NCI-H2227 (cell line): Measurements from ENCODE around the gene NFKB2.
A peak's percentile ranks its signal among the peaks of the same experiment; 100 is the strongest.

Source experiments
- DNase-seq: peaks from one replicate; lab custom pipeline; 2025; ENCODE audit not compliant: unreplicated experiment; lab: John Stamatoyannopoulos, UW

The NFKB2 gene

DNA sequence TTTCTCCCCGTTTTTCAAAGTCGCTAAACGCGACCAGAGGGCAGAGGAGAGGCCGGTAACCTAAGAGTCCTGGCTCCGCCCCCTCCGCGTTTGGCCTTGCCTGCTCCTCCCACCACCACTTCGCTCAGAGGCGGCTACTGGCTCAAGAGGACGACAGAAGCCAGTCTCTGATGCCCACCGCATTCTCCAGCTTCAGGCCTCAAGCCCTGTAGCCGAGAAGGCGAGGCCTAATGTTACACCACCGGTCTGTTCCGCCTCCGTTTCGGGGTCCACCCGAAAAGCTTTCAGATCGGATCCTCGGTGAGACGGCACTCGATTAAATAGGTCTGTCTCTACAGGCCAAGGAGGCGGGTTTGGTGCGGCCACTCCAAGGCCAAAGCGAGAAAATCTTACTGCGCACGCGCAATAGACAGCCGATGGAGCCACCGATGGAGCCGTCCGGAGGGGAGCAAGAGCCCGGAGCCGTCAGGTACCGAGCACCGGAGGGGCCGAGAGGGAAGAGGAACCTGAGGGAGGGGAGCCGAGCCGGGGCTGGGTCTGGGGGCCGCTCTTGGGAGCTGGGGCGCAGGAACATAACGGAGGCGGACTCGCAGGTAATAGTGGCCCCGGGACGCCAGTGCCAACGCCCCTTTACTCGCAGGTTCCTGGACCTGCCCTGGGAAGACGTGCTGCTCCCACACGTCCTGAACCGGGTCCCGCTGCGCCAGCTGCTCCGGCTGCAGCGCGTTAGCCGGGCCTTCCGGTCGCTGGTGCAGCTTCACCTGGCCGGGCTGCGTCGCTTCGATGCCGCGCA lies 25.4 kb downstream of the NFKB2 start, which contains the start of gene FBXL15:
TSS of gene FBXL15 (plus strand) at position 123 of the 793 bp plus-strand sequence. CDS start at position 417, 294 bp downstream.
- peak; percentile 97 for DNase-seq

DNA sequence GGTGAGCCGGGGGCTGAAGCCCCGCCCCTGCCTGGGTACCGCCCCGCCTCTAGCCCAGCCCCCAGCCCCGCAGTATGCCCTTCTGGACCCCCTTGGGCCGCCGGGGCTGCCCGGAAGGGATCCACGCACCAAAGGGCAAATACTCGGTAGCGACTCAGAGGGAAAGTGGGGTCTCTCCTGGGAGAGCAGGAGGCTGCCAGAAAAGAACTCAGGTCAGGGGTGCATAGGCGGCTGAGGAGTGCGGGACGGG lies 25.9 kb downstream of the NFKB2 start:
- DNase-seq, result no peak

DNA sequence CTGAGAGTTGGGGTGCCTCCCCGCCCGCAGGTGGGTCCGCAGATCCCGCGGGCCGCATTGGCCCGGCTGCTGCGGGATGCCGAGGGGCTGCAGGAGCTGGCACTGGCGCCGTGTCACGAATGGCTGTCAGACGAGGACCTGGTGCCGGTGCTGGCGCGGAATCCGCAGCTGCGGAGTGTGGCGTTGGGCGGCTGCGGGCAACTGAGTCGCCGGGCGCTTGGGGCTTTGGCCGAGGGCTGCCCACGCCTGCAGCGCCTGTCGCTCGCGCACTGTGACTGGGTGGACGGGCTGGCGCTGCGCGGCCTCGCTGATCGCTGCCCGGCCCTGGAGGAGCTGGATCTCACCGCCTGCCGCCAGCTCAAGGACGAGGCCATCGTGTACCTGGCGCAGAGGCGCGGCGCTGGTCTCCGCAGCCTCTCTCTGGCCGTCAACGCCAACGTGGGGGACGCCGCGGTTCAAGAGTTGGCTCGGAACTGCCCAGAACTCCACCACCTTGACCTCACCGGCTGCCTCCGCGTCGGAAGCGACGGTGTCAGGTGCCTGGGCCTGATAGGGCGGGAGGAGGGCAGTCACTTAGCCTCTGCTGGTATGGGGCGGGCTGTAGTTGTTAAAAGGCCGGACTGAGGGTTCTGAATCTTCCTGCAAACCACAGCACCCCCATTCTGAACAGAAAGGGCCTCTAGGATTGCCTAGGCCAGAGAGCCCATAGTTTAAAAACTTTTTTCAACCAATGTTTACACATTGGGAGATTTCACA lies 26.4 kb downstream of the NFKB2 start:
- DNase-seq, result no peak

DNA sequence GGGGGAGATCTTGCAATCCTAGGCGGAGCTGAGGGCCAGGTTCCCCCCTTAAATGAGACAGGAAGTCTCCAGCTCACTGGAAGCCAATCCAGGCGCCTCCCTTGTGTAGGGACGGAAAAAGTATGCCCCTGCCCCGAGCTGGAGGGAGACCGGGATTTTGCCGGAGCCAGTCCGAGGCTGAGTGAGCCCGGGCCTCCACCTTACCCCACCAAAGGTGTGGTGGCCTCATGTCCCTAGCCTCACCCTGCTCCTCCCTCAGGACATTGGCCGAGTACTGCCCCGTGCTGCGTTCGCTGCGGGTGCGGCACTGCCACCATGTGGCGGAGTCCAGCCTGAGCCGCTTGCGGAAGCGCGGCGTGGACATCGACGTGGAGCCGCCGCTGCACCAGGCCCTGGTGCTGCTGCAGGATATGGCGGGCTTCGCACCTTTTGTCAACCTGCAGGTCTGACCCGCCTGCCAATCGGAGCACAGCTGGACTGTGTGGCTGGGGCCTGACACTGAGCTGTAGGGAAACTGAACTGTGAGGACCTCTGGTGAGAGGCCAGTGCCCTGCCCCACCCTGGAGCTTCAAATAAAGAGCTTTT lies 27.1 kb downstream of the NFKB2 start:
- peak; percentile 71 for DNase-seq

DNA sequence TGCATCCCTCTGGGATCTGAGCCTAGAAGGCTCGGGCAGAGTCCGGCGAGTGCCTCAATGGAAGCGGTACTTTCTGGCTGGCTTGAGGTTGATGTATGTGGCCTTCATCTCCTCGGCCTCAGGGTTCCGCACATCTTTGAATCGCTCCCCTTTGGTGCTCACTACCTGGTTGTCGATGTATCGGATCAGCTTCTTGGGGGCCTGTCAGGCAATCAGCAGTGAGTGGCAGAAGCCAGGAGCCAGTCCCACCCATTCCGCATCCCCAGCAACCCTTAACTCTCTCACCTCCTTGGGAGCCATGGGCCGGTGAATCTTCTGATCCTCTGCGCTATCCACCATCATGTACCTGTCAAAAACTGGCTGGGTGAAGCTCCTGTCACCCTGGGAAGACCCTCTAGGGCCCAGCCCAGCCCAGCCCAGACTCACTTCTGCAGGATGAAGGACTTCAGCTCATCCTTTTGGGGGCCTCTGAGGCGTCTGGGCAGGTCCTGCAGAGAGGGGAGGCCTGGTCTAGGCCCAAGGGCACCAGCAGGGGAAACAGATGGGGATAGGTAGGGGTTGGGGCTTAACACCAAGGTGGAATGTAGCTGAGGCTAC lies 28.0 kb downstream of the NFKB2 start:
- DNase-seq, result no peak

DNA sequence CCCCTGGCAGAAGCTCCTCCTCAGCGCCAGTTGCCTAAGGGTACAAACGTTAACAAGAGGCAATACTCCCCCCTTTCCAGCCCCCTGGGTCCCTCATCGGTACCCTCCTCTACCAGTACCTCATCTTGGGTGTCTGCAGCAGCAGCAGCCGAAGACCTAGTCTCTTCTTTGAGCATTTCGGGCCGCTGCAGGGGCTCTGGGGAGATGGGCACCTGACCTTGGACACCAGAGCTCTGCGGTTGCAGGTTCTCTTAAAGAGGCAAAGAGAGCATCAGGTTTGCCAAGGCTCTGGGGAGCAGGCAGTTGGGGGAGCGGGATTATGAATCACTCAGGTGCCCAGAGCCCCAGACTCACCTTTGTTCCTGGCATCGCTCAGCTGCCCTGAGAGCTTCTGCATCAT lies 28.6 kb downstream of the NFKB2 start:
- DNase-seq, result no peak

DNA sequence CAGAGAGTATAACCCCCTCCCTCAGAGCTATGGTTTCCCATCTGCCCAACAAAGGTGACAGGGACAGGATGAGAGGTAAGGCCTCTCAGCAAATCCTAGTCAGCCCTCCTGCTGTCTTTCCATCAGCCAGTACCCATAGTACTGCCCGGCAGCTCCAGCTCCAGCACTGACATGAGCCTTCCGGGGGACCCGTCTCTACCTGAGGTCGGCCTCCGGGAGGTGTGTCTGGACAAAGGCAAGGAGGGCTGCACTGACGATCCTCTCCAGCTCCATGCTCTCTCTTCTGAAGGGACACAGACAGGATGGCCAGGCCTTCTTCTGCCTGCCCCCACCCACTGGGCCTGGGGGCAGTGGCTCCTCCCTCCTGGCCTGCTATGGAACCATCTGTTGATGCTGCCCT lies 29.4 kb downstream of the NFKB2 start:
- DNase-seq, result no peak

DNA sequence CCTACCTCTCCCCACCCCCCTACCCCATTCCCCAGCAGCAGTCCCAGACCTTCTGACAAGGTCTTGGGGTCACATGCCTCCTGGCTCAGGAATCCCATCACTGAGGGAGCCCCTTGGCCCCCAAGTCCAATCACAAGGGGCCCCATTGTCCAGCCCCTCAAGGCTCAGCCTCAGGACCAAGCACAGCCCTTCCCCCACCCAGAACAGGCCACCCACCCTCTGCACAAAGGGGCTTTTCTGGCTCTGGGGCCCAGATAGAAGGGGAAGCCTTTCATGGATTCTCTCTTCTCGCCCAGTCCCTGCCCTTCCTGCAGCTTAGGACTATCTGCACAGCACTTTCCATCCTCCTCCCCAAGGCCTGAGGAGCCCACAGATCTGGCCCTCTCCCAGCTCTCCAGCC lies 29.9 kb downstream of the NFKB2 start:
- DNase-seq, result no peak

DNA sequence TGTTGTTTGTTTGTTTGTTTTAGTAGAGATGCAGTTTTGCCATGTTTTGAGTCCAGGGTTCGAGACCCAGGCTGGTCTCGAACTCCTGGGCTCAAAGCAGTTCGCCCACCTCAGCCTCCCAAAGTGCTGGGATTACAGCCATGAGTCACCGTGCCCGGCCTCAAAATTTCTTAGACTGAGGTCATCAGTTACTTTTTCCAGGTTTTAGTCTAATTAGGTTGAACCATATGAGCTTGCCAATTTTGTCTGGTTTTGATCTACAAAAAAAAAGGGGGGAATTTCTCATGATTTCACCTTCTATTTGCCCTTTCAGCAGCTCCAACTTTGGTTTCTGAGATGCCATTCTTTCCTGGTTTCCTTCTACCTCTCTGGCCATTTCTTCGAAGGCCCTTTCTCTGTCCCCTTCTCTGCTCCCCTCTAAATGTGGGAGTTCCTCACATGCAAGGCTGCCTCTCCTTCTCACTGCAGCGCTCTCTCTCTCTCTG lies 31.3 kb downstream of the NFKB2 start:
- no peak for DNase-seq

DNA sequence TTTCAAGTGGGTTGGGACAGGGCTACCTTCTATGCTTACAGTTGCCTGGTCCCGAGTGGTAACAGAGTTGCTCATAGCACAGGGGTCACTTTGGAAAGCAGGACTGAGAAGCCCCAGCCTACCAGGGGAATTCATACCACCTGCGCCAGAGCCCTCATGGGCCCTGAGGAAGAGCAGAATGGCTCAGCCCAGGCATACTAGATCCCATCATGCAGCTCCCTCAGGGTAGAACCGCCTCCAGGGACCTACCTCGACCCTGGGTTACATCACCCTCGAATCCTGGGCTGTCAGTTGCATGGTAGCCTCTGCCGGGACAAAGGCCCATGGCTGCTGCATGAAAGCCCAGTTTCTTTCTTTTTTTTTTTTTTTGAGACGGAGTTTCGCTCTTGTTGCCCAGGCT lies 34.0 kb downstream of the NFKB2 start:
- DNase-seq, result no peak

DNA sequence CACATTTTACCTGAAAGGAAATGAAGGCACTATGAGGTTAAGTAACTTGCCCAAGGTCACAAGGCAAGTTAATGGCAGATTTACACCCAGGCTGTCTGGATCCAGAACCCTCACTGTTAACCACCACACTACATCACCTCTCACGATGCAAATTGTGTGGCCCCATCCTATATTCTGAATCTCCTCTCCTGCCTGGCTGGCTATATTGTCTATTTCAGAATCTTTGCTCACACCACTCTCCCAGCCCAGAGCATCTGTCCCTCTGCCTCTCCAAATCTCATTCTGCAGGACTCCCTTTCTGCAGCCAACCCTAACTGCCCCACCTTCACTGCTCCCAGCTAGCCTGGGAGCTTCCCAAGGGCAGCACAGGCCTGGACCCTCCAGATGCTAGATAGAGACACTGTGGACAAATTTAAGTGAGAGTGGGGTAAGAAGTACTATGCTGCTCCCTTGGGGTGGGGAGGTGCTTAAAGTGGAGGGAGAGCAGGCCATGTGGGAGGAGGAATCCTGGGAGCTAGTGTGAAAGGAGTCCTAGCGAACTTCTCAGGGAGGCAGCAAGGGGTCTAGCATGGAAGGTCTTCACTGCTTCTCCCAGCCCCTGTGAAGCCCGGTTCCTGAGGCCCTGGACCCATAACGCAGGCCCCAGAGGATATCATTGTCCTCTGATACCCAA lies 36.1 kb downstream of the NFKB2 start:
- DNase-seq, result no peak

DNA sequence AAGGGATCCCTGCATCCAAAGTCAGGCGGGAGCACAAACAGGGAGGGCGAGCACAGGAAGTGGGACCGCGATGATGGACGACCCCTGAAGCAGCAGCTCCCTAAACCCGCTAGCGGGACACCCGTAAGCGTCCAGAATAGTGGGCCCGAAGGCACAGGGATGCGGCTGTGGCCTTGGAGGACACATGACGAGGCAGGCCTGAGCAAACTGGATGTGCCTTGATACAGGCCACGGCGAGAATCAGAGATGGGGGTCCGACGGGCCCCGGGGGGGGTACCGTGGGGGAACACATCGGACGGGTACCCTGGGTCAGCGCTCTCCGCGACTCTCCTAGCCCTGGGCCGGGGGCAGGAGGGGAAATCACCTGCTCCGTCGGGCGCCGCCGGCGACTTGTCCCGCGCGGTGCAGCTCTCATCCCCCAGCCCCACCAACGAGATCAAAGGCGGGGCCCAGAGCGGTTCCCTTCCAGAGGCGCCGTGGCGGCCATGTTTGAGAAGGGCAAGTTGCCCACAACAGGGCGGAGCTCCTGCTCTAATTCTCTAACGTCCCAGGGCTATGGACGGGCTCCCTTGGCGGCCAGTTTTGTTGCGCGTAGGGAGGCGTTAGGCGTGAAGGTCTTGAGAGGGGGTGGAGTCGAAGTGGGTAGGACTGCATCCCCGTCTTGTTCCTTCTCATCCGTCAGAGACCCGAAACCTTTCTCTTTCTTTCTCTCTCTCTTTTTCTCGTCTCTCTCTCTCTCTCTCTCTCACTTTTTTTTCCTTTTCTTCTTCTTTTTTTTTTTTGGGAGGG lies 36.9 kb downstream of the NFKB2 start, which contains the start of gene CUEDC2:
TSS of gene CUEDC2 (minus strand) at position 413 of the 789 bp plus-strand sequence. CDS start 7,386 bp downstream, outside the sequence.
- DNase-seq, result peak; percentile 97

DNA sequence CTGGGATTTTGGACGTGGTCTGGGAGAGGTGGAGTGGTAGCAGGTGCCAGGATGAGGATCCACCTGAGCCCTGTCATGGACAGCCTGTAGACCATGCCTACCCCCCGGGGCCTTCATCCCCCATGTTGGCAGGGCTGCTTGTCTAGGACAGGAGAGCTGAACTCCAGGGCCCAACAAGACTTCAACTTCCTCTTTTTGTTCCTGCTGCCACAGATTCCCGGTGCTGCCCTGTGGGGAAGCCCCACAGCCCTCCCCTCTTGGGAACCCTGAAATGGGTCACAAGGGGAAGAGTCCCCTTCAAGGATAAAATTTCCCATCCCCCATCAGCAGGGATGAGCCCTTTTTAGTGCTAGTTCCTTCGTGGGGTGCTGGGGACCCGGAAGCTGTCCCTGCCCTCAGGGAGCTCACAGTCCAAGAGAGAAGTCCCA lies 38.1 kb downstream of the NFKB2 start:
- DNase-seq, result no peak

DNA sequence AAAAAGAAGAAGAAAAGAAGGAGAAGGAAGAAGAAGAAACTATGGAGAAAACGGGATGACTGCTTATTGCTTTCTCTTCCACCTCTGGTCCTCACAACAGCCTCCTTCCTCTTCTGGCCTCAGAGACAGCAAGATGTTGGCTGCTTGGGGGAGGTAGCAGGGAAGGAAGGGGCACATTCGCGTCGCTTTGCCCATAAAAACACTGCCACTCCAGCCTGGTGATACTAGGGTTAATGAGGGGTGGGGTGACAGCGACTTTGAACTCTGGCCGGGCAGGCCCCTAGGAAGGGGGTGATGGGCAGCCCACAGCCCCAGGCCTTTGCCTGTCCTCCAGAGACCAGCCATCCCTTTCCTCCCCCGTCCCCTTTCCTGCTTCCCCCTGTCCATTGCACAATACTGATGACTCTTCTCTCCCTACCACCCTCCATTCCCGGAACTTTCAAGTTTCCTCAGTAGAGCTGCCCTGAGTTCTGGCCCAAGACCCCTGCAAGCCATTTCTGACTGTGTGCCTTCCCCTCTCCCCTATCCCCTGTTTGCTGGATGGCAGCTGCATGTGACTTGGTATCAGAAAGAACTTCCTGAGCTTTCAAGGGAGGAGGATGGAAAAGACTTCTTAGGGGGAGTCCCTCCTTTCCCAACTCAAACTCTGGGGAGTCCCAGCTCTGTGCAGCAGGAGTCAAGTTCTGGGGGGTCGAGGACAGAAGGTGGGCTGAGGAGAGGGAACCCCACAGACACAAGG lies 39.1 kb downstream of the NFKB2 start:
- no peak for DNase-seq

DNA sequence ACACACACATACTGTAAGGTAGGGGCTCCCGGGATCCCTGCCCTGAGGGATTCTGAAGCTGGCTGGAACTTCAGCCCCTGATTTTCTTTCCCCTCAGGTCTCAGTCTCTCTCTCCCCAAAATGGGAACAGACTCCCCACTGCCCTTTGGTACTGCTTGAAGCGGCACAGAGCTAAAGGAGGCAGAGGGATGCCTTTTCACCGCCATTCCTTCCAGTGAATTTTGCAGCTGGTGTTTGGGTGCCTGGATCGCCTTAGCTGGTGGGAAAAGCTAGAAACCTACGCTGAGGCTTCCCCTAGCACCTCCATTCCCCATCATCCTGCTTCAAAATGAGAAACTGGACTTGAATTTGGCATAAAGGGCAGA lies 39.6 kb downstream of the NFKB2 start:
- no peak for DNase-seq

DNA sequence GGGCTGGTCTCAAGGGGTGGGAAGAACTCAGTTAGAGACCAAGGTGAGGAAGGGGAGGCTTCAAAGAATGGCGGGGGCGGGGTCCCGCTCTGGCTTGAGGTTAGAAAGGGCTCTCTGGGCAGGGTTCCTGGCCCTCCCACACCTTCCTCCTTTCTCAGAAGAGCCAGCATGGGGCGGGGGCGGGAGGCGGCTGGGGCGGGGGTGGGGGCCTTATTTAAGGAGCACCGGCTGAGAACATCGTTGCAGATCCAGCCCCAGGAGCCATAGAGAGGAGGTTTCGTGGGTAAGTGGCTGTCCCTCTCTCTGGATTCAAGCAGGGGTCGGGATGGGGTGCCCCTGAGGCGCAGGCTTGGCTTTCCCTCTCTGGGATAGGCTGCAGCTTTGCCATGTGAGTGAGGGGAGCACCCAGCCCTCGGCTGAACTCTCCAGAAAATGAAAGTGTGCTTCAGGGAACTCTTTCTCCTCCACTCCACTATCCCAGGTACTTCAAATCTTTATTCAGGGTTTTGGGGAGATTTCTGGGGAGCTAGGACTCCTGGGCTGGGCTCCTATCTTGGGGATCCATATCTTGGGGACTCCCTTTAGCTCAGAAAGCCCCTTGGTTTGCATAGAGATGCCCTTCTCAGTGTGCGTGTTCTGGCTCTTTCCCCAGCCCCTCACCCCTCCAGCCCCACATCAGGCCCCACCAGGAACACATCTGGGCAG lies 40.2 kb downstream of the NFKB2 start:
- no peak for DNase-seq

DNA sequence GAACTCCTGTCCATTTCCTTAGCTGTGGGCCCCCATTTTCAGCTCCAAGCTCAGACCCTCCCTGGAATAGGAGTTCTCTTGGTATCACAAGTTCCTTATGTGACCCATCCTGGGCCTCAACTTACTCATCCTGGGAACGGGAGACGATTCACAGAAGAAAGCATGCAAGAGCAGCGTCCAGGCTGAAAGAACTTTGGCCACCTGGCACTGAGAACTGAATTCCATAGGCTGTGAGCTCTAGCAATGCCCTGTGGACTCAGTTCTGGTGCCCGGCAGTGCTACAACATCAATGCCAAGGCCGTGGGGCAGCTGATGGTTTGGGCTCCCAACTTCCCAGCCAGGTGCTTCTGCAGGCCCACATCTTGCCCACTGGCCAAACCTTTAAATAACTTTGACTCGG lies 40.8 kb downstream of the NFKB2 start:
- no peak for DNase-seq

DNA sequence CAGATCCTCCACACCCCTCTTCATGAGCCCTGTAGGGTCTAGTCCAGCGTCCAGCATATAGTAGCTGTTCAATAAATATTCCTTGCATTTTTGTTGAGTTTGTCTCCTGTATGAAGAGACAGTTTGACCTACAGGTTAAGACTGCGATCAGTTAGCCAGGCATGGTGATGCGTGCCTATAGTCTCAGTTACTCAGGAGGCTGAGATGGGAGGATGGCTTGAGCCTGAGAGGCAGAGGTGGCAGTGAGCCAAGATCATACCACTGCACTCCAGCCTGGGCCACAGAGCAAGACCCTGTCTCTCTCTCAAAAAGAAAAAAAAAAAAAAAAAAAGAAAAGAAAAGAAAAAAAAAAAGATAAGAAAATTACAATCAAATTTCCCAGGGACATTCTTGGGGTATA lies 42.0 kb downstream of the NFKB2 start:
- no peak for DNase-seq

DNA sequence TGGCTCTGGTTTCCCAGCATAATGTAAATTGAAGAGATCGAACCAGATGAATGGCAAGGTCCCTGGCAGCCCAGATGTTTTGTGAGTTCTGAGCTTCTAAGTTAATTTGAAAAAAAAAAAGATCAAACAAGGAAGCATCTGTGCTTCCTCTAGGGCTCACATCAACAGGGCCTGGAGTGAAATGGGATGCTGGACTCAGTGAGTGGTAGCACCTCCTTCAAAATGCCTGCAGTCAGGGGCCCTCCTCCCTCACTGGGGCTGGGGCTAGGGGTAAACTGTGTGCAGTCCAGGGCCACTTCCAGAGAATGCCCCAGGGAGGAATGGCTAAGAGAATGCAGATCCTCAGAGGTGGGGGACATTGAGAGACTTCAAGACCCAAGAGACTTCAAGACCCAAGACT lies 42.9 kb downstream of the NFKB2 start:
- no peak for DNase-seq
